Bone marrow (tissue), 2 donors: ENCODE results near the gene S1PR1.
"Not testable (repeated sequence)": the region's sequence is repeated elsewhere in the genome, so short reads cannot be mapped to it uniquely, and the experiment has no call there.

Source experiments
- DNase-seq, 2 donors: peaks; one replicate each; lab custom pipeline; 2025; lab: John Stamatoyannopoulos, UW

The S1PR1 gene

GRCh38 chr1:101219924-101220870, 16.6 kb upstream of the S1PR1 start:
- DNase-seq, result no peak

GRCh38 chr1:101220906-101221305, 15.9 kb upstream of the S1PR1 start:
- DNase-seq, result peak in 1 of 2 donors; percentile 15

GRCh38 chr1:101221945-101222429, 14.8 kb upstream of the S1PR1 start:
- no peak for DNase-seq

GRCh38 chr1:101227837-101228236, 9.0 kb upstream of the S1PR1 start:
- DNase-seq, result no peak

GRCh38 chr1:101228424-101229134, 8.2 kb upstream of the S1PR1 start:
- DNase-seq, result no peak

GRCh38 chr1:101232182-101232581, 4.6 kb upstream of the S1PR1 start:
- not testable (repeated sequence) for DNase-seq

GRCh38 chr1:101233495-101233894, 3.3 kb upstream of the S1PR1 start:
- DNase-seq, result no peak

GRCh38 chr1:101235216-101235695, 1.6 kb upstream of the S1PR1 start:
- DNase-seq, result peak in 1 of 2 donors; percentile 26

- DNase-seq, result no peak
Observed at GRCh38 chr1:101235696-101236515, 913 bp upstream of the S1PR1 start.

- DNase-seq, result peak in 1 of 2 donors; percentile 39
Observed at GRCh38 chr1:101237229-101237837, 514 bp downstream of the S1PR1 start.

- no peak for DNase-seq
Observed at GRCh38 chr1:101238031-101238628, 1.3 kb downstream of the S1PR1 start.

GRCh38 chr1:101238681-101239094, 1.9 kb downstream of the S1PR1 start:
- peak; percentile 44 to 51 for DNase-seq

GRCh38 chr1:101239095-101240040, 2.5 kb downstream of the S1PR1 start:
- DNase-seq, result no peak

- no peak for DNase-seq
Observed at GRCh38 chr1:101240041-101240430, 3.2 kb downstream of the S1PR1 start.

GRCh38 chr1:101241485-101242225, 4.8 kb downstream of the S1PR1 start:
- no peak for DNase-seq

- no peak for DNase-seq
Observed at GRCh38 chr1:101242324-101243050, 5.7 kb downstream of the S1PR1 start.

- no peak for DNase-seq
Observed at GRCh38 chr1:101243751-101244150, 6.9 kb downstream of the S1PR1 start.

GRCh38 chr1:101244842-101245241, 8.0 kb downstream of the S1PR1 start:
- no peak for DNase-seq
